Measurements from ENCODE around the gene SNED1.
A peak's percentile ranks its signal among the peaks of the same experiment; 100 is the strongest.

SNED1 gene

DNA sequence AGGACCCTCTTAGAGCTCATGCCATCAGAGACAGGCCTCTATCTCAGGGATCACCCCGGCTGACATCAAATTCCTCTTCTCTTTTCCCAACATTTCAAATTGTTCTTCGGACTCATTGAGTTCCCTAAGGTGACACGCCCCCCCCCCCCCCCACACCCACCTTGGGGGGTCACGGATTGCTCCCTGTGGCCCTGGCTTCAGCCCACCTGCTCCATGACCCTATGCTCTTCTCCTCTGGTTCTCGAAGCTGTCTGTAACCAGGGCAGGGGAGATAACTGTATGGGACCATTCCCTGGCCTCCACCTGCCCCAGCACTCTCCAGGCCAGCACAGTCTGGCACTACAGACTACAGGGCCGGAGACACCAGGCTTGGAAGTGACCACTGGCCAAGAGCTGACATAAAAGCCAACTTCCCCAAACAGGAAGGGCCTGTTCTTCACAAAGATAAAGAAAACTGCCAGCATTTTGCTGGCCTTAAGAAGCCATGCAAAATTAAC is 96.6 kb downstream of the SNED1 start:
- TF ChIP-seq SIN3A (IDR thresholded peaks at IDR 0.05; ENCODE audit: borderline replicate concordance, insufficient read depth, low read length) (no peak), POLR2AphosphoS5 (IDR thresholded peaks at IDR 0.05; ENCODE audit: low read depth, low read length) (no peak), TAF1 (IDR thresholded peaks at IDR 0.05; ENCODE audit: borderline replicate concordance, insufficient read depth, low read length) (no peak), FOXP2 (optimal IDR thresholded peaks at IDR 0.05; ENCODE audit: borderline replicate concordance, extremely low read depth, extremely low read length, insufficient read depth) (no peak)
- TF ChIP-seq, protein P1, sequence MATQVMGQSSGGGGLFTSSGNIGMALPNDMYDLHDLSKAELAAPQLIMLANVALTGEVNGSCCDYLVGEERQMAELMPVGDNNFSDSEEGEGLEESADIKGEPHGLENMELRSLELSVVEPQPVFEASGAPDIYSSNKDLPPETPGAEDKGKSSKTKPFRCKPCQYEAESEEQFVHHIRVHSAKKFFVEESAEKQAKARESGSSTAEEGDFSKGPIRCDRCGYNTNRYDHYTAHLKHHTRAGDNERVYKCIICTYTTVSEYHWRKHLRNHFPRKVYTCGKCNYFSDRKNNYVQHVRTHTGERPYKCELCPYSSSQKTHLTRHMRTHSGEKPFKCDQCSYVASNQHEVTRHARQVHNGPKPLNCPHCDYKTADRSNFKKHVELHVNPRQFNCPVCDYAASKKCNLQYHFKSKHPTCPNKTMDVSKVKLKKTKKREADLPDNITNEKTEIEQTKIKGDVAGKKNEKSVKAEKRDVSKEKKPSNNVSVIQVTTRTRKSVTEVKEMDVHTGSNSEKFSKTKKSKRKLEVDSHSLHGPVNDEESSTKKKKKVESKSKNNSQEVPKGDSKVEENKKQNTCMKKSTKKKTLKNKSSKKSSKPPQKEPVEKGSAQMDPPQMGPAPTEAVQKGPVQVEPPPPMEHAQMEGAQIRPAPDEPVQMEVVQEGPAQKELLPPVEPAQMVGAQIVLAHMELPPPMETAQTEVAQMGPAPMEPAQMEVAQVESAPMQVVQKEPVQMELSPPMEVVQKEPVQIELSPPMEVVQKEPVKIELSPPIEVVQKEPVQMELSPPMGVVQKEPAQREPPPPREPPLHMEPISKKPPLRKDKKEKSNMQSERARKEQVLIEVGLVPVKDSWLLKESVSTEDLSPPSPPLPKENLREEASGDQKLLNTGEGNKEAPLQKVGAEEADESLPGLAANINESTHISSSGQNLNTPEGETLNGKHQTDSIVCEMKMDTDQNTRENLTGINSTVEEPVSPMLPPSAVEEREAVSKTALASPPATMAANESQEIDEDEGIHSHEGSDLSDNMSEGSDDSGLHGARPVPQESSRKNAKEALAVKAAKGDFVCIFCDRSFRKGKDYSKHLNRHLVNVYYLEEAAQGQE (IDR thresholded peaks at IDR 0.05; ENCODE audit: insufficient read depth in 1 of 2, low read depth in 2 of 2, low read length in 2 of 2), result no peak

DNA sequence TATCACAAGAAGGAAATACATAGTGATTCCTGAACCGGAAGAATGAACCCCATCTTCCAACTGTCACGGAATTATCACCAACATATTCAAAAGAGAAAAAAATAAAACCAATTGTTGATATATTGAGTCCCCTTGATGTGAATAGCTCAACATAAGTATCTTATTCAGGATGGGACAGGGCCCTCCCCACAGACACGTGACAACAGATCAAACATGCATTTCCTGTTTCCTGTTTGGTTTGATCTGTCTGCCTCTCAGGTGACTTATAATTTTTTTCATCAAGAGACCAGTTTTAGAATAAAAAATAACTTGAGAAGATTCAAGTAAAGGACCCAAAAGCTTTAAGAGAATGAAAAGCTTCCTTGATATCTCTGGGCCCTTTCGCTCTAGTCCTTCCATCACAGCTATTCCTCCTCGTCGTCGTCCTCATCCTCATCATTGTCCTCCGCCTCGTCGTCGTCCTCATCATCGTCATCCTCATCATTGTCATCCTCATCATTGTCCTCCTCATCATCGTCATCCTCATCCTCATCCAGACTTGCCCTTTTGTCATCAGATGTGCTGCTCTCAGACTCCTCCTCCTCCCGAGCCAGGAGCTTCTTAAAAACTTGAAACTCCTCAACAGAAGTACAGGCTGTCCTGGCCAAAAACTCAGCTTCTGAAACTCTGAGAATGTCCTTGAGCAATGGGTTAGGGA is 97.3 kb downstream of the SNED1 start:
- TF ChIP-seq, protein P1 (IDR thresholded peaks at IDR 0.05; ENCODE audit: insufficient read depth in 1 of 2, low read depth in 2 of 2, low read length in 2 of 2), result no peak
- TF ChIP-seq TAF1 (IDR thresholded peaks at IDR 0.05; ENCODE audit: borderline replicate concordance, insufficient read depth, low read length) (no peak), POLR2AphosphoS5 (IDR thresholded peaks at IDR 0.05; ENCODE audit: low read depth, low read length) (no peak), SIN3A (IDR thresholded peaks at IDR 0.05; ENCODE audit: borderline replicate concordance, insufficient read depth, low read length) (no peak), FOXP2 (optimal IDR thresholded peaks at IDR 0.05; ENCODE audit: borderline replicate concordance, extremely low read depth, extremely low read length, insufficient read depth) (no peak)

DNA sequence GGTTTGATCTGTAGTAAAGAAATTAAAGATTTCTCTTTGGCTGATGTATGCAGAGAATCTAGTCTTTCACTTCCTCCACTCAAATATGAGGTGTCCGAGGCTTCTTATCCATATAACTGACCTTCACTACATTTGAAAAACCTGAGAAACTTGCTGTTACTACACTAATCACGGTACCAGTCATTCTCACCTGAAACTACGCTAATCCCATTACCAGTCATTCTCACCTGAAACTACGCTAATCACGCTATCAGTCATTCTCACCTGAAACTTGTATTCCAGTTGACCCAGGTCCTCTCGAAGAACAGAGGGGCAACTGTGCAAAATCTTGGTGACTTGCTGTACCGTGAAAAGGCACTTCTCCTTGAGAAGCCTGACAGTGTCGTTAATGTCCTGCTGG is 98.6 kb downstream of the SNED1 start:
- TF ChIP-seq POLR2AphosphoS5 (IDR thresholded peaks at IDR 0.05; ENCODE audit: low read depth, low read length) (no peak), FOXP2 (optimal IDR thresholded peaks at IDR 0.05; ENCODE audit: borderline replicate concordance, extremely low read depth, extremely low read length, insufficient read depth) (no peak), SIN3A (IDR thresholded peaks at IDR 0.05; ENCODE audit: borderline replicate concordance, insufficient read depth, low read length) (no peak), TAF1 (IDR thresholded peaks at IDR 0.05; ENCODE audit: borderline replicate concordance, insufficient read depth, low read length) (no peak)
- TF ChIP-seq, protein P1 (IDR thresholded peaks at IDR 0.05; ENCODE audit: insufficient read depth in 1 of 2, low read depth in 2 of 2, low read length in 2 of 2), result no peak

DNA sequence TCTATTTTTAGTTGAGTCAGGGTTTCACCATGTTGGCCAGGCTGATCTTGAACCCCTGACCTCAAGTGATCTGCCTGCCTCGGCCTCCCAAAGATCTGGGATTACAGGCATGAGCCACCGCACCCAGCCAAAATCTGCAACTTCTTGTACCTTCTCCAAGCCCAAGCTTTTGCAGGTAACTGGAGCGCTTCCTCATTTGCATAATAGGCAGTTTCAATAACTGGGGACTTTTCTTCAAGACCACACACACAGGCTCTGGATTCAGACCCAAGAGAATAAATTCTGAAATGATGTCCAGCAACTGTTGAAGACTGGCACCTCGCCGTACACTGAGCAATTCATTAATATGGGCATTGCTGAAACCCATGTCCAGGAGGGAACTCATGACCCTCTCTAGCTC is 100.8 kb downstream of the SNED1 start:
- TF ChIP-seq SIN3A (IDR thresholded peaks at IDR 0.05; ENCODE audit: borderline replicate concordance, insufficient read depth, low read length) (no peak), POLR2AphosphoS5 (IDR thresholded peaks at IDR 0.05; ENCODE audit: low read depth, low read length) (no peak)

DNA sequence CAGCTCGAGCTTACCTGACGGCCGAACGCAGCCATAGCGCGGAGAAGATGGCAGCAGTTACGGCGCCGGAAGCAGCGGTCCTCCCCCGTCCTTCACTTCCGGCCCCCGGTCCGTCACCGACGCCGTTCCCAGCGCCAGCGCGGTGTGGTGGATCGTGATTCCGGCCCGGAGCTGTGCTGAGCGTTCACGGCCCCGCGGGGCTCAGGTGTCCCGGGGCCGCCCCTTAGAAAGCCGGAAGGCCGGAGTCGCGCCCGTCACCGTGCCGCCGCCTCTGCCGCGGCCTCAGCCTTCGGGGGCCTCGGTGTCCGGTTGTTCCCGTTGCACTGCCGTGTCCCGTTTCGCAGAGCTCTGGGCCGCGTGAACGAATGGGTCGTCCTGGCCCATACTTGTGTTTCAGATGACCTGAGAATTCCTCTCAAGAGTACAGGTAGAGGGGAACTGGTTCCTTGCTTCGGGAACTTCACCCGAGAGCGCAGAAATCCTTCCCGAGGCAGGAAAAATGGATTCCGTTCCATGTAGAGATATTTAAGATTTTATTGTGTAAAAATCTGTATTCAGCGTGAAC is 103.9 kb downstream of the SNED1 start, which contains the start of gene MTERF4:
TSS of gene MTERF4 (minus strand) at position 49 of the 565 bp plus-strand sequence. CDS start at position 35, 14 bp downstream.
- TF ChIP-seq FOXP2 (optimal IDR thresholded peaks at IDR 0.05; ENCODE audit: borderline replicate concordance, extremely low read depth, extremely low read length, insufficient read depth) (peak; percentile 98), POLR2AphosphoS5 (IDR thresholded peaks at IDR 0.05; ENCODE audit: low read depth, low read length) (peak; percentile 76), TAF1 (IDR thresholded peaks at IDR 0.05; ENCODE audit: borderline replicate concordance, insufficient read depth, low read length) (peak; percentile 77), SIN3A (IDR thresholded peaks at IDR 0.05; ENCODE audit: borderline replicate concordance, insufficient read depth, low read length) (no peak)

DNA sequence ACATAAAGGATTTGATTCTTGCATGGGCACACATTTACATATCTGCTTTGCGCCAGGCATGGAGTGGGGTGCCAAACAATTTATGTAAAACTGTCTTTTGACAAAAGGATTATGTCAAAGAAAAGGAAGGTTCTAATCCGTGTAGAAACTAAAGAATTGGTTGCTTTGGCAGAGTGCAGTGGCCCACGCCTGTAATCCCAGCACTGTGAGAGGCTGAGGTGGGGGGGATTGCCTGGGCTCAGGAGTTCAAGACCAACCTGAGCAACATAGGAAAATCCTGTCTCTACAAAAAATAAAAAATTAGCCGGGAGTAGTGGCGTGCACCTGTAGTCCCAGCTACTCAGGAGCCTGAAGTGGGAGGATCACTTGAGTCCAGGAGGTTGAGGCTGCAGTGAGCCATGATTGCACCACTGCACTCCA is 104.8 kb downstream of the SNED1 start:
- TF ChIP-seq POLR2AphosphoS5 (IDR thresholded peaks at IDR 0.05; ENCODE audit: low read depth, low read length), result no peak
- TF ChIP-seq FOXP2 (optimal IDR thresholded peaks at IDR 0.05; ENCODE audit: borderline replicate concordance, extremely low read depth, extremely low read length, insufficient read depth), result no peak
- TF ChIP-seq TAF1 (IDR thresholded peaks at IDR 0.05; ENCODE audit: borderline replicate concordance, insufficient read depth, low read length), result no peak
- TF ChIP-seq, protein P1 (IDR thresholded peaks at IDR 0.05; ENCODE audit: insufficient read depth in 1 of 2, low read depth in 2 of 2, low read length in 2 of 2), result no peak
- no peak for TF ChIP-seq SIN3A (IDR thresholded peaks at IDR 0.05; ENCODE audit: borderline replicate concordance, insufficient read depth, low read length)
